ENCODE results near the gene DLL4. TPM values are rescaled to one million over a fixed set of nuclear protein-coding genes. Genes with fewer than 3 reads are reported as not detected.

The DLL4 gene
- total RNA-seq, 1 donor from 2014 or later: 0.69 TPM

DNA sequence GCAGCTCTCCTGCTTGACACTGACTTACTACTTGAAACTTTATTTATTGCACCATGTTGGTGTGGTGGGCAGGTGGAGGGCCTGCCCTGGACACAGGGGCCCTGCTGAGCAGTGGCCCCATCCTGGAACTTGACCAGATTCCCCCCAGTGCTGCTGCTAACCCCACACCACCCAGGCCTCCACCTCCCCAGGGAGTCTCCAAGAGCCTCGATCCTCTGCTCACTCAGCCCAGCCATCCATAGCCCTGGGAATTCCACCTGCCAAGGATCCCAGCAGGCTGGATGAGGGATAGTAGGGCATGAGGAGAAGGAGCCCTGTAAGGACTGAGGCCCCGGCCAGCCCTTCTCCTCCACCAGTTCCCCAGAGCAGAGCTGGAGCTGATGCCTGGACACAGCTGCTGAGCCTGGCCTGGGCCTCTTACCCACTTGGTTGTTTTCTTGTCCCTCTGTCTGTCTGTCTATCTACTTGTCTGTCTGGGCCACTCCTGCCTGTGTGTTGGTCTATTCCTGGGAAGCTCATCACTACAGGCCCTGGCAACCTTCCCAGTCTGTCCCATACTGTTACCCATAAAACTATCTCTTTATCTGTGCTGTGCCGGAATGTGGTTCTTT, 26.9 kb downstream of the DLL4 start:
- no peak overlapping the region for H3K4me3 ChIP-seq (ENCODE audit: low read depth, low read length)
- DNase-seq (ENCODE audit: low read depth): no peak
- TF ChIP-seq, protein P1, sequence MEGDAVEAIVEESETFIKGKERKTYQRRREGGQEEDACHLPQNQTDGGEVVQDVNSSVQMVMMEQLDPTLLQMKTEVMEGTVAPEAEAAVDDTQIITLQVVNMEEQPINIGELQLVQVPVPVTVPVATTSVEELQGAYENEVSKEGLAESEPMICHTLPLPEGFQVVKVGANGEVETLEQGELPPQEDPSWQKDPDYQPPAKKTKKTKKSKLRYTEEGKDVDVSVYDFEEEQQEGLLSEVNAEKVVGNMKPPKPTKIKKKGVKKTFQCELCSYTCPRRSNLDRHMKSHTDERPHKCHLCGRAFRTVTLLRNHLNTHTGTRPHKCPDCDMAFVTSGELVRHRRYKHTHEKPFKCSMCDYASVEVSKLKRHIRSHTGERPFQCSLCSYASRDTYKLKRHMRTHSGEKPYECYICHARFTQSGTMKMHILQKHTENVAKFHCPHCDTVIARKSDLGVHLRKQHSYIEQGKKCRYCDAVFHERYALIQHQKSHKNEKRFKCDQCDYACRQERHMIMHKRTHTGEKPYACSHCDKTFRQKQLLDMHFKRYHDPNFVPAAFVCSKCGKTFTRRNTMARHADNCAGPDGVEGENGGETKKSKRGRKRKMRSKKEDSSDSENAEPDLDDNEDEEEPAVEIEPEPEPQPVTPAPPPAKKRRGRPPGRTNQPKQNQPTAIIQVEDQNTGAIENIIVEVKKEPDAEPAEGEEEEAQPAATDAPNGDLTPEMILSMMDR (conservative IDR thresholded peaks at IDR 0.05; ENCODE audit: low read depth, low read length): no peak

DNA sequence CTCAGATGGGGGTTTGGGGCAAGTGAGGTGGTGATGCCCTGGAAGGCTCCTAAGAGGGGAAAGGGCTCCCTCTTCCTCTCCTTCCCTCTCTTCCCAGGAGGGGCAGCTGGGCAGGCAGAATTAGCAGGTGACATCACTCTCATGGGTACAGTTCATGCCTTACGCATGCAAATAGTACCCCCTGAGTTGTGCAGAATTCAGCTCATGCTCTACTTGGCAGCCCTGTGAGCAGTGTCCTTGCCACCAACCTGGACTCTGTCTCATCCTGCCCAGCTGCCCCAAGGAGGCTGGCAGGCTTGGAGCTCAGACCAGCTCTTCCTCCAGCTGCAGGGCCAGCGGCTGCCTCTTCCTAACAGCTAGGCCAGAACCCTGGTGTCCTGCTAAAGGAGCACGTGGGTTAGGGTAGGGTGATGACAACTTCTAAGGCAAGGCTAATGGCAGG, 27.4 kb downstream of the DLL4 start:
- DNase-seq (ENCODE audit: low read depth): no peak
- TF ChIP-seq, protein P1 (conservative IDR thresholded peaks at IDR 0.05; ENCODE audit: low read depth, low read length): no peak
- H3K4me3 ChIP-seq (ENCODE audit: low read depth, low read length): no peak overlapping the region

DNA sequence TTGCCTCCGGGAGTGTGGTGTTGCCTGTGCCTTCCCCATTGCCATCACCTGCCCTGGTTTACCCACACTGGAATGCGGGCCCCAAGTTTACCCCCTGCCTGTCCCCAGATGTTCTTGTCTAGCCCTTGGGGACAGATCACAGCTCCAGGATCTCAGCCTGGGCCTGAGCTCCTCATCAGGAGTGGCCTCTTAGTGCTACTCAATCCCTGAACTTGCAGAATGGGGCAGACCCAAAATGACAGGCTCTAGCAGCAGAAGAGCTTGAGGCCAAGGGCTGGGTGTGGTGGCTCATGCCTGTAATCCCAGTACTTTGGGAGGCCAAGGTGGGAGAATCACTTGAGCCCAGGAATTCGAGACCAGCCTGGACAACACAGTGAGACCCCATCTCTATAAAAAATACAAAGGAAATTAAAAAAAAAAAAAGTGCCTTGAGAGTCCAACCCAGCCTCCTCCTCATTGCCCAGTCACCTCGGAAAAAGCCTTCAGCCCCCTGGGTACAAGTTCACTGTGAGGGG, 28.0 kb downstream of the DLL4 start:
- no peak for DNase-seq (ENCODE audit: low read depth)
- TF ChIP-seq, protein P1 (conservative IDR thresholded peaks at IDR 0.05; ENCODE audit: low read depth, low read length): no peak
- no peak overlapping the region for H3K4me3 ChIP-seq (ENCODE audit: low read depth, low read length)

DNA sequence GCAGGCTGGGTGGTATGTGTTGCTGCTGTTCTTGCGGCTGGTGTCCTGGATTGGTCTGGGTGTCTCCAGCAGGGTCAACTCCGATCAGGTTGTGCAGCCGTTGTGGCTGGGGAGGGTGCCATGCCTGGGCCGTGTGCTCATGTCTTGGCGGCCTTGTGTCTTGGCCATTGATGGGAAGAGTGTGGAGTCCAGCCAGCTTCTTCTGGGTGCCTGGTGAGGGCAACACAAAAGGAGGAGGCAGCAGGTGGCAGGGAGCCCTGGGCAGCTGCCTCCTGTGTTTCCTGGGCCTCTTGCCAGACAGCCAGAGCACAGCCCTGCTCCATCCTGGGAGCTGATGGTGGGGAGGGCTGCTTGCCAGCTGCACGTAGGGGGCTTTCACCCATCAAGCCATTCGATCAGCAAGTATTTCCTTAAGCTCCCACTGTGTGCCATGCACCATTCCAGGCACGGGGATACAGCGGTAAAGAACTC, 28.5 kb downstream of the DLL4 start:
- H3K4me3 ChIP-seq (ENCODE audit: low read depth, low read length): no peak overlapping the region
- DNase-seq (ENCODE audit: low read depth): no peak
- TF ChIP-seq, protein P1 (conservative IDR thresholded peaks at IDR 0.05; ENCODE audit: low read depth, low read length): no peak

DNA sequence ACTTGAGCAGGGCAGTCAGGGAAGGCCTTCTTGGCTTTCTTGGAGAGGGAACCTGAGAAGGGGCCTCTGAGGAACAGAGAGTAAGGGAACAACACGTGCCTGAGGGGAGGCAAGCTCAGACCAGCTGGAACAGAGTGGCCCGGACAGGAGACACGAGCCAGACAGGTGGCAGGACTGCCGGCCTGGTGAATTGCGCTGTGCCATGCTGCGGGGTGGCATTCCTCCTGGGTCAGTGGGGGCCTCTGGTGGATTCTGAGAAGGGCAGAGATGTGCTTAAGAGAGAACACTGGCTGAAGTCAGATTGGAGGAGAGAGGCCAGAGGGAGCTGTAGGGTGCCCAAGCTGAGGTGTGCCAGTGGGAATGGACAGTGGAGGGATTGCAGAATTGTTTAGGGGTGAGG, 29.0 kb downstream of the DLL4 start:
- TF ChIP-seq, protein P1 (conservative IDR thresholded peaks at IDR 0.05; ENCODE audit: low read depth, low read length): no peak
- H3K4me3 ChIP-seq (ENCODE audit: low read depth, low read length): no peak overlapping the region
- no peak for DNase-seq (ENCODE audit: low read depth)

DNA sequence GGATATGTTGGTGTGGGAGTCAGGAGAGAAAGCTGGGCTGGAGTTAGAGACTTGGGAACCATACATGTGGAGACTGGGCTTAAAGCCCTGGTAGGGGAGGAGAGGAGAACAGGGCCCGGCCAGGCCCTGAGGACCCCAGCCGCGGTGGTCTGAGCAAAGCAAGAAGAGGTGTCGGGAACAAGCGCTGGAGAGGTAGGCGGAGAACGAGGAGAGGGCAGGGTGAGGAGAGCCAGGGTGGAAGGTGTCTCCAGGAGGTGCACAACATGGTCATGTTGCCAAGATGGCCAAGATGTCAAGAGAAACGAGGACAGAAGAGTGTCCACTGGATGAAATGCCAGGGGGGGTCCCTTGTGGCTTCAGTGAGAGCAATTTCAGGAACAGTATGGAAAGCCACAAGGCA, 29.6 kb downstream of the DLL4 start:
- no peak overlapping the region for H3K4me3 ChIP-seq (ENCODE audit: low read depth, low read length)
- DNase-seq (ENCODE audit: low read depth): no peak
- TF ChIP-seq, protein P1 (conservative IDR thresholded peaks at IDR 0.05; ENCODE audit: low read depth, low read length): no peak

Measured in epithelial cell of proximal tubule (primary cell).